HuH-7.5 (cell line): ENCODE measurements around the gene CELF2.

Source experiments
- DNase-seq: peaks from one replicate; pipeline ENCODE4 v3.0.0; 2011; ENCODE audit warnings: low spot score

The CELF2 gene

DNA sequence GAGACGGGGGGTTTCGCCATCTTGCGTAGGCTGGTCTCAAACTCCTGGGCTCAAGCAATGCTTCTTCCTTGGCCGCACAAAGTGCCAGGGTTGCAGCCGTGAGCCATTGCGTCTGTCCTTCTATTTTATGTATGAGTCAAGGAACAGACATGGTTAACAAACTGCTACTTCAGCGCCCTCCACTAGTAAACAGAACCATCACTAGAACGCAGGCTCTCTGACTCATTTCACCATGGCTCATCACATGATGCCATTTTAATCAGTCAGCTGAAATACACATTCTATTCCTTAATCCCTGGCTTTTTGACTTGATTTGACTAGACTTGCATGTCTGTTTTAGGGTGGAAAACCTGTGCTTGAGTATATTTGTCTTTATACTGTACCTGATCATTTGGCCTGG, 41.3 kb downstream of the CELF2 start:
- DNase-seq = no peak

DNA sequence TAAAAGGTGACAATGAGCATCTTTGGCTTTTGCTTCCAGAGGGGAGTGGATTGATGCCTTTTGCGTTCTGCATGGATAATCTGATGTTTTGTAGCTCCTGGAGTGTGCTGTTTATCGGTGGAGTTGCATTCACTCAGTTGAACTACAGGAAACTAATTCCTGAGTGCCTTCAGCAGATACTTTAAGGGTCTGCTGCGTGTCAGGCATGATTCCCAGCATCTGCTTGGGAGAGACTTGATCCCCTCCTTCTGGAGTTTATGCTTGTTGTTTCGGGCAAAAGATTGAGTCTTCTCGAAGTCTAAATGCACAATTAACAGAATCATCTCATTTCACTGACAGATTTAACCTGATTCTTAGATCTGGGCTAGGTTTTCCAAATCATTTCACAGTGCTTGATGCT, 46.2 kb downstream of the CELF2 start:
- no peak for DNase-seq

DNA sequence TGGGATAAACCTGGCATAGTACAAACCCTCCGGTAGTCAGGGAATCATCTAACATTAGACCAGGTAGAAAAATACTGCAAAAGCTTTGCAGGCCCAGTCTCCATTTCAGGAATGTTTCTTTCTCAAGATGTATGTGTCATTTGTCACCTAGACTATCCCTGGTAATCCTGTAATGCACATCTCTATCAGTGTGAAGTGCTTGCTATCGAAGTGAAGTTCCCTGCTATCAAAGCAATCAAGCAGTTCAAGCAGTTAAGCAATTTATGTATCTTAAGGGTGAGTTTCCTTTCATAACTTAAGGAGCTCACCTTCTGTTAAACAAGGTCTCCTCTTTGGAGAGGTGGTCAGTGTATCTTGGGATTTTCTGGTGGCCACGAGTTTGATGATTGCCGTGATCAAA, 47.2 kb downstream of the CELF2 start:
- DNase-seq = no peak

DNA sequence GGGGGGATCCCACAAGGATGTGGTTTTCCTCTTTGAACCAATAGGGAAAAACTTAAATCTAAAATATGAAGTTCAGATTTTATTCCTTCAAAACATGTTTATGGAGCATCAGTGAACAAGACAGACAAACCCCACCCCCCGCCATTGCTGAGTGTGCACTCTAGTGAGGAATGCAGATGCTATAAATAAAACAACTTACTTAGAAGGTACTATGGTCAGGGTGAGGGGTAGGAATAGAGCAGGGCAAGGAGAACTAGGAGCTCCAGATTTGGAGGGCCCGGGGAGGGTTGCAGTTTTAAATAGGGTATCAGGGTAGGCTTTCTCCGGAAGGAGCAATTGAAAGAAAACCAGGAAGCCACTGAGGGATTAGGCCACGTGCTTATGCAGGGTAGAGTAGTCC, 47.9 kb downstream of the CELF2 start:
- no peak for DNase-seq

DNA sequence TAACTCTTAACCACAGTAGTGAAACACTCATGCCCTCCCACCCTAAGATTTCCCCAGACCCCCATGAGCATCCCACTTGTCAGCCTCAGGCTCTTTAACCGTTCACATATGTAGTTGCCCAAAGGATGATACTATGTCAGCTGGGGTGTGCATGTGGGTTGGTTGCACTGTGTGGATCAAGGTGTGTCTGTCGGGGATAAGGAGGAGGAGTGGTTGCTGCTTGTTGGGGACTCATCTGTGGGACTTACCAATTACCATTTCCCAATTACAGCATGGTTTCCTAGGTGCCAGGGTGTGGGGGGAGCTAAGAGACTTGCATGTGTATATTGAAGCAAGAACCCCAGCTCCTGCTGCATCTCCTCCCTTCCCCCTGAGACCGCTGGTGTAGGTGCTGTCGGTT, 48.8 kb downstream of the CELF2 start:
- DNase-seq = no peak

DNA sequence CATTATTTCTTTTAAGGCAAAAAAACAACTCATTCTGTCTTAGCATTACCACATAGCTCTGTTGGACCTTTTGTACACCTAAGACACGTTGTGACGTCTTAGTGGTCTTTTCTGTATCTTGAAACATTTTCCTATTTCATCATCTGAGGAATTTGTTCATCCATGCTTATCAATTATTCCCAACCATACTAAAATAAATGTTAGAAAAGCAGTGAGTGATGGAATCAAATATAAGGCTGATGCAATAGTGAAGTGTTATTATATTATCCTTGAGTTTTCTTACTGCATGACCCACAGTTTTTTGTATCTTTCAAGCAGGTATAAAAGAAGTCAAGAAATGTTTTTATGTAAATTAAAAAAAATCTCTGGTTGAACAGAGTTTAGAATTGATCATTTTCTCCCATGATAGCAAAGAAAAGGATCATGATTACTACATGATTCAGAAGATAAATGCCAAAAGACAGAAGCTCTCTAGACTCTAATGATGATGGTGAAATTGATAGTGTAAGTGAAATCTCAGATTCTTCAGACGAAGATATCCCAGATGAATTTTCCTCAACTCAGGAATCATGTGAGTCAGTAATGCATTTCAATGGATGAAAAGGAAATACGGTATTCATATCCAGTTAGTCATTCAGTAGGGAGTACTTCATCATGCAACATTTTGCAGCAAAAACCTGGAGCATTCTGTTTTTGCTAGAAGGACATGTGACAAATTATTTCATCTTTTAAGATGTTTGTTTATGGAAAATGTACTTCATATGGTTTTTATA, 51.4 kb downstream of the CELF2 start:
- DNase-seq = no peak

DNA sequence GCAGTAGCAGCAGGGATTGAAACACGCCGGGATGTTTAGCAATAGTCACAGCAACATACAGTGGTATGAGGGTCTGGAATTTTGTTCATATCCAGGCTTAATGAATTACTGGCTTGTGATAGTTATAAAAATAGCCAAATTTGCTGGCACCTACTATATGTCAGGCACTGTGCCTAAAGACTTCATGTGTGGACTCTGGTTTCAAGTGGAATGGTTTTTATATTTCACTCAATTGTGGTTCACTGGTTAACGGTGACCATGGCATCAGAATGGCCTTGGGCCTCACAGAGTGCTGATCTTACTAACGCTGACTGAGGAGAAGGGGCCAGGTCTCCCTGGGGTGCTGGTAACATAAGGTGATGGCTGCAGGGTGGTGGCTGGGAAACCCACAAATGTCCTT, 55.7 kb downstream of the CELF2 start:
- DNase-seq = no peak

DNA sequence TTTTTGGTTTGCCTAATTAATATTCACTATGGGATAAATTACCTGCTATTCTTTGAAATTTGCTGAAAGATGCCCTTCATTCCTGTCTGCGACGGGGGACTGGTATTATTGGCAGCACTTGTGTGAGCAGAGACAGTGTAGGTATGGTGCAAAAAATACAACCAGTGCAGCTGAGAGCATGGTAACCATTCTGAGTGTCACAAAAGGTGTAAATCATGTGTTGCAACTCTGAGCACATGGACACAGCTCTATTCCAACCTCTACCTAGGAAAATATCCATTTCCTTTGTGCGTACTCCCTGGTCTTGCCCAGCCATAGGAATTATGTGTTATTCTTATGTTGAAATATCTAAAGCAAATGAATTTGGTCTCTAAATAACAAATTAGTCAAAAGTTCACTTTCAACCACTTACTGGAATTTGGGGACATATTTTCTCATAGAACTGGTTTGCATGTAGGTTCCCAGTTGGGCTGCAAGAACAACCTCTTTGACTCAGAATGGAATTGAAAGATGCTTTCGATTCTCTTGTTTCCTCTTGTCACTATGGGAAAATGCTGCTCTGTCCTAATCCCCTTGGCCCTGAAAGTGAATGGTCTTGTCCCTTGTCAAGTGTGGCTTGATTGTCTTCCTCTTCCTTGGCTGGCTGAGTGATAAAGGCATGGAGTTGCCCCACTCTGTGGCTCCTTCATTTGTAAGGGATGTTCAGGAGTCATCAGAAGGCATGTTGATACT, 57.0 kb downstream of the CELF2 start:
- DNase-seq = no peak

DNA sequence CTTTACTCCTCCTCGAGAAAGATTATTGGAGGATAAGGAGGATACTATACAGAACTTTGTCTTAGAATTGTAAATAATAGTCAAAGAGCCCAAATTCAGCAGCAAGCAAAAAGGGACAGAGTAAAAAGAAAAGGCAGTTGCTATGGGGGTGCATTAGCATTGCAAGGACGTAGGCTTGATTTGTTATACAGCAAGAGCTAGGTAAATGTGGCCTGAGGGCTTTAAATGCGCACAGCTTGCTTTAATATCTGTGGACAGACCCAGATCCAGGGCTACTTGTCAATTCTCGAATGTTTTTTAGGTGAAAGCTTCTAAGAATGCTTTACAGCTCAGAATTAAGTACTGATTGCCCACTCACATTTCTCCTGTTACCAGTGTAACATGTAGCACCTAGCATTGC, 58.5 kb downstream of the CELF2 start:
- DNase-seq = no peak

DNA sequence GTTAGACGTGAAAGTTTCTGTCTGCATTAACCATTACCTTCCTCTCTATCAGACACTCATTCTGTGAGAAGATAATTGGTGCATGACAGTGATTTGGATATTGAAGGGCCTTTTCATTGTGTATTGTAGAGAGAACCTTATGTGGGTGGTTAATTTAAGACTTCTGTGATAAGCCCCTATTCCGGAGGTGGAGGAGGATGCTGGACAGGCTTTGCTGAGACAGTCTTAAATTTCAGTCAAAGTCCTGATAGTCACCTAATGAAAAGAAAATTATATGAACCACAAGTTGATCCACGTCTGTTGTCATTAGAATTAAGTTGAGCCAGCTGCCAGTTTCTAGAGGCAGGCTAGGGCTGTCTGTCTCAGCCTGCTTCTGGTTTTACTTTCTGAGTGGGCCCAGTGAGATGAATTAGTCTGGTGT, 62.9 kb downstream of the CELF2 start:
- DNase-seq = no peak

DNA sequence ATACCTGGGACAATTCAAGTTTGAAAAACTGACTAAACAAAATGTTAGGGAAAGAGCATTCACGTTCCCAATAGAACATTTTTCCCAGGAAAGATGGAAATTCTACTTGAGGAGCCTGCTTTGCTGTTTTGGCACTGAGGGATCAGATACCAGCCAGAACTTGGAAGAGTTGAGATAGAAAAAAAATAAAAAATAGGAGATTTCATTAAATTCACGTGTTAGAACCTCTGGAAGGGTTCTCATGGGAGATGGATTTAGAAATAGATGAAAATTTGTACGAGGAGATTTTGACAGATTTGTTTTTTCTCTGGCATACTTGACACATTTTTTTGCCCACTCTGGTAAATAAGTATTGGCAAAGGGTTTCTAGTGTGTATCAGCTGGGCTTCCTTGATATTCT, 63.7 kb downstream of the CELF2 start:
- DNase-seq = no peak

DNA sequence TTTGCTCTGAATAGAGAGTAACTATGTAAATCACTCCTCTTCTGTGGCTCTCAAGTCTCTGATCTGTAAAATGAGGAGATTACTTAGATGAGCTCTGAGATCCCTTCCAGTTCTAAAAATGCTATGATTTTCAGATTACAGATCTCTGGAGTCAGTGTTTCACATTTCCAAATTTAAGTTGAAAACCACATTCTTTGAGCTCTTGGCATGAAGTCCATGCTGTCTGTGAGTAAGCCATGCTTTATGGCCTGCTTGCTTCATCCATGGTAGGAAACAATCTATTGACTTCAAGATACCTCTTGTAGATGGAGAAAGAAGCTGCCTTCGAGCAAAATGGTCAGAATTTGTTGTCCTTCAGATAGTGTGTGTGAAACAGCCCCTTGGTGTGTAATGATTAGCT, 64.9 kb downstream of the CELF2 start:
- DNase-seq = no peak

DNA sequence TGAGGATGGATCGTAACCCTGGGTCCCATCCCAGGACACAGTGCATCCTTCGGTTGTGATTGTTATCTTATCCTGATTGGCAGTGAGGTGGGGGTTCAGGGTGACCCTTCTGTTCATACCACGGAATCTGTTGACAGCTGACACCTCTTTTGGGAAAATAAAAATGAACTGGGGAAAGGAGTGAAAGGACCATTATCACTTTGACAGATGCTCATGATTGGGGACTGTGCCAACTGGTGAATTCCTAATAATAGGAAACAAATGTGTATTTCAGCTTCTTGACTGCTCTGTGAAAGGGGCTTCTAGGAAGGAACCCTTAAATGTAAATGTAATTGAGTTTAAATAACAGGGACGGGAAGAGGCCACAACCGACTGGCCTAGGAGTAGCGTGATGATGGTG, 65.4 kb downstream of the CELF2 start:
- DNase-seq = no peak

DNA sequence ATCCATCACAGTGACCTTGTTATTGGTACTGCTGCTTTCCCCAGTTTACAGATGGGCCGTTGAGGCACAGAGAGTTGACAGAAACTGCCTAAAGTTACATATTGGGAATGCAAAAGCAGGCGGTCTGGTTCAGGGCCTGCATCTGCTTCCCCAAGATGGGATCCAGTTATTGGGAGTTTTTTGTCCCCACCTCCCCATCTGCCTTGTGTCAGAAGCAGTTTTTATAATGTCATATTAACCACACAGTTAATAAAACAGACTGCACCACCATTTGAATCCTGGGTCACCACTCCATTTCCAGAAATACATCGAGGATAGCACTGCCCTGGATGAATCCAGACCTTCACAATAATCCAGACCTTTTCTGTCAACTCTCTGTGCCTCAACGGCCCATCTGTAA, 67.9 kb downstream of the CELF2 start:
- no peak for DNase-seq

DNA sequence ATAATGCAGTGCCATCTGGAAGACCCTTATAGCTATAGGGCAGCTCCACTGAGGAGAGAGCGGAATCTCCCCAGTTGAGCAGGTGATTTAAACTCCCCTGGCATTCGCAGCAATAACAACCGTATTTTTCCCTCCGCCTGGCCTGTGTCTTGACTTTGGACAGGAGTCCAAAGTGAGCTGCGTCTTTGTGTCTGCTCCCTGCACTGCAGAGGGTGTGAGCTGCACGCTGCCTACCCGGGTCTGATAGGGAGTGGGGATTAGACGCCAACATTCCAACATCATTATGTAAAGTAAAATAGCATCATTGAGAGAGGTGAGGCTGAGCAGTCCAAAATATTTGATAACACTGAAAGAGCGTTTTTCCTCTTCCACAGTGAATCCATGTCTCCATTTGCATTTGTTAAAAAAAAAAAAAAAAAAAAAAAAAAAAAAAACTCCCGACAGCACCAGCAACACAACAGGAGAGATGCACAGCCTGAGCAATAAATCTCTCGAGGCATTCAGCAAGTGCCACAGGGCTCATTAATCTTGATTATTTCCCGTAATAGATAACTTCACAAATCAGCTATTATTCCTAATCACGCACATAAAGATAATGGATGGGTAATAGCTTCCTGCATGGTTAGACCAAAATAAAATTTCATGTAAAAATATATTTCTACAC, 68.6 kb downstream of the CELF2 start:
- no peak for DNase-seq

DNA sequence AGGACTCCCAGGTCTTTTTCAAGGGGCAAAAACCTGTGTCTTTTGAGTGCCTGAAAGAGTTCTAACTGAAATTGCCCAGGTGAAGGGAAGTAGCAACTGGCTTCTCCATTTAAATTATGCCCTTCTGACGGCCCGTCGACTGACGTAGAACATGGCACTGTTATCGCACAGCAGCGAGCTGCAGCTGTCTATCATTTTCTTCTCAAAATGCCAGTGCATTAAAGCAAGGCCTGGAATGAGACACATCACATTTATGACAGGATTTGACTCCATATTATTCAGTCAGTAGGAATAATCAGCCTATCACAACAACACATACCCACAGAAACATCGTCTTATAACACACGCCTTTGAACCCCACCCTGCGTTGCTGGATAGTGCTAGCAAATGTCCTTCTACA, 69.7 kb downstream of the CELF2 start:
- DNase-seq = no peak

DNA sequence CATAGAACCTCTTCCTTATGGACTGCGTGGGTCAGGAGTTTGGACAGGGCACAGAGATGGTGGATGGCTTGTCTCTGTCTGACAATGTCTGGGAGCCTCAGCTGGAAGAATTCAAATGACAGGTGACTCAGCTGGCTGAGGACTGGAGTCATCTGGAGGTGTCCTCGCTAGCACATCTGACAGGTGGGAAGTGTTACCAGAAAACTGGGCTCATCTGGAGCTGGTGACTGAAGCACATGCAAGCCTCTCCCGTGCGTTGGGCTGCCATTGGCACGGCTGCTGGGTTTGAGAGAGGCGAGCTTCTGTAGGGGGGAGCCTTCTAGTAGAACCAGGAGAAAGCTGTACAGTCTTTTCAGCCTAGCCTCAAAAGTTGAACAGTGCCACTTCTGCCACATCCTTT, 71.0 kb downstream of the CELF2 start:
- no peak for DNase-seq

DNA sequence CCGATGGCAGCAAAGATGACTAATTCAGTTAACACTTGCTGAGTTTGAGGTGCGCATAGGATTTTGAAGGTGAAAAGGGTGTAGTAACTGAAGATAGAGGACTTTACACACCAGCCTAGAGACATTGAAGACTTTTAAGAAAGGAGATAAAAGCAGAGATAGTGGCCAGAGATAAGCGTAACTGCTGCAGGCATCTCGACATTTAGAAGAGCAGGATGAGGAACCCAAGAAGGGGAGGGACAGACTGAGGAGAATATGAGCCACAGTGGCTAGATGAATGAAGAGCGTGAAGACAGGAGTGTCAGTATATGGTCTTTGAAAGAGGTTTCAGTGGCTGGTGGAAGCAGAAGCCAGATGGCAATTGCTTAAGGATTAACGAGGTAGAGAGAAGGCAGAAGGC, 71.6 kb downstream of the CELF2 start:
- DNase-seq = no peak

DNA sequence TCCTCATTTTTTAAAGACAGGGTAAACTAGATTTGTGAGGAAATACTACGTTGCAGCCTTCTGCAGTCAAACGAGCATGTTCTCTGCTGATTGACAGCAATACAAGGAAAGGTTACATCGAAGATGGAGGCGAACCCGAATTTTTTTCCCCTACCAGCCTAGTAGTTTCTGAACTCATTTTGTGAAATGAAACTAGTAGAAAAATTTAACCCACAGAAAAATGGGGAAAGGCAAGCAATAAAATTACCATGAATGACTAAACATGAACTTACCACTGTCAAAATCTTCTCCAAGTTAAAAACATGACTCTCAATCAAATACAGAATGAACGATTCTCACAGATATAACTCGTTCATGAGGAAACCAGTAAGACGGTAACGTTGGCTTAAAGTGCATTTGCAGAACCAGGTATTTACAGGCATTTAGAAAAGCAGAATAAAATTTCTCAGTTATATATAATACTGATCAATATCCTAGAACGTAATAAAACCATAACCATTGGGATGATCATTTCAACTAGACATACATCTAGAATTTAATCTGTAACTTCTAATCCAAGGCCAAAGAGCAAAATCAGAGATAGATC, 73.9 kb downstream of the CELF2 start:
- no peak for DNase-seq

DNA sequence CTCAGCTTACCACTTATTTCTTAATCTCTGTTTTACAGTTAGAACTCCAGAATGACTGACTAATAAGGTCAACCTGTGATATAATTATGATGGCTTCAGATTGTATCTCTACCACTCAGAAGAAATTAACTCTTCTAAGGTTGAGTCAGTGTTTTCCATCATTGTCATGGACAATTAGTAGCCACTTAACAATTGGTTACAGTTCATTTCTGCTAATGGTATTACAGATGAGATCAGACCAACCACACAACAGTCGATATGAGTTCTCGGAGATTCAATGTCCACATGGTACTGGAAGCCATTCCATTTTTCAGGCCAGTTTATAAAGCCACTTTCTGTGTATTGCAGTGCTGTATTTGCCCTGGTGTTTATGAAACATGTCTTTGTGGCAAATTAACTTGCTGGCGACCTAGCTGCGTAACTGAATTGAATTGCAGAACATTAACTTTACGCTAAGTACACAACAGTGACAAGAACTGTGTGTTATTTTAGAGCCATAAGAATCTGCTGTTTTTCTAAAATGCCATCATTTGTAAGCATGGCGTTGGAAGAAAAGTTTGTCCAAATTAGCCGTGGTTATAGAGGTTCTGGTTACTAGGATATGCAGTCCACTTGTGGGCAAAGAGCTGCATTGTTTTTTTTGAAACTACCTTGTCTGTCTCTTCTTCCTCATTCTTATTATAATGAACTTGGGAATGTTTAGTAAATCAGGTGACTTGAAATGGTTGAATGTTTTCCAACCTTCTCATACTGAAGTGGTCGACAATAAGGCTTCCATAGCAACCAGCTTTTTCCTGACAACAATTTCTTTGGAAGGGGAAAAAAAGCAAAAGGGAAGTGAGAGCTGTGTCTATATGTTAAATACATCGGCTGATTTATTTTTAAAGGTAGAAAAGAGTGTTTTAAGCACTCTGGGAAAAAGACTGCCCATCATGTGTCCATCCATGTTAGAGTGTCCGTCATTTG, 76.4 kb downstream of the CELF2 start:
- no peak for DNase-seq

DNA sequence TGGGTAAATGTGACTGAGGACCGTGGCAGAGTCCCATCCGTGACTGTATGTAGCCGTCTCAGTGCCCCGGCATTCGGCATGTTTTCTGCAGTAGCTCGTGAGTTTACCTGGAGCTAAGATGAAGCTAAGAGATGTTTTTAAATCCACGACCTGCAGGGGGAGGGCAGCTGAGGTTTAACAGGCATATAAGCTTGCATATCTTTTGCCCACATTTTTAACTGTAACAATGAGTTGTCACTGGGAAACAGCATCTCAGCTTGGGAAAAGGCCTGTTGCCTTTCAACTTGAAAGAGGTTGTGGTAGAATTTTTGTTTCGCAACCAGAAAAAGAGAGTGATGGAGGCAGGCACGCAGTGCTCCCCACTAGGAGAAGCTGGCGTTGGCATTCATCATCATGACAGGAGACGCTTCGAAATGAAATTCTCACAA, 77.7 kb downstream of the CELF2 start:
- no peak for DNase-seq

DNA sequence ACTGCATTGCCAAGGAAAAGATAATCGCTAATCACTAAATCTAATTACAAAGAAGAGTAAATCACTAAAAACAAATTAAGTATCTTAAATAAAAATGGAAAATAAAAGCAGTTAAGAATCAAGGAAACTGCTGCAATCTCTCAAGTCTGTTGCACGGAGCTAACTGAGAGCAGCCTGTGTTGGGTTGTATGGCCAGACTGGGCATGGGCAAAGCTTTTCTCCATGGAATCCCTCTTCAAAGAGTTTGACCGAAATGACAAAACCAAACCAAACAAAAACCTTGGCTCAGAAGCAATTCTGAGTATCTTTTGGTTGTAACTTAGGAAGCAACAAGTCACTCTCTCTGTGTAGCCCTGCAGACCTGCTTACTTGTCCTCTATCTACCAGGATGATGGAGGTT, 78.8 kb downstream of the CELF2 start:
- DNase-seq = no peak
